WI38 (cell line): ENCODE data around the gene HNRNPM.

Source experiments
- H3K4me3 ChIP-seq: 2 replicates; pipeline ENCODE4 v1.5.1; 2011; ENCODE audit warnings: low read depth, mild to moderate bottlenecking, control low read depth, low read length
- TF ChIP-seq, protein P1 (sequence below): IDR thresholded peaks from 2 replicates; pipeline ENCODE4 v1.5.1; 2012; ENCODE audit warnings: low read depth, mild to moderate bottlenecking, control low read depth, low read length

Gene HNRNPM

DNA sequence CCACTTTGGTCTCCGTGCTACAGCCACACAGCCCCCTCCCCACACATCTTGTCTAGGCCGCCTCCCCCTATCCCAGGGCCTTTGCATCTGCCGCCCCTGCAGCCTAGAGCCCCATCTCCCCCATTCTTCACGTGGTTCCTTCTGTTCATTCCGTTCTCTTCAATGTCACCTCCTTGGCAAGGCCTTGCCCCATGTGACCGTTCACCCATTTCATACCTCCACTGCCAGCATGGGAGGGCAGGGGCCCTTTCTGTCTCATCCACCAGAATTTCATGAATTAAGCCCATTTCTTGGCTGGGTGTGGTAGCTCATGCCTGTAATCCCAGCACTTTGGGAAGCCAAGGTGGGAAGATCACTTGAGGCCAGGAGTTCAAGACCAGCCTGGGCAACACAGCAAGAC lies 15.7 kb upstream of the HNRNPM start:
- TF ChIP-seq, protein P1, sequence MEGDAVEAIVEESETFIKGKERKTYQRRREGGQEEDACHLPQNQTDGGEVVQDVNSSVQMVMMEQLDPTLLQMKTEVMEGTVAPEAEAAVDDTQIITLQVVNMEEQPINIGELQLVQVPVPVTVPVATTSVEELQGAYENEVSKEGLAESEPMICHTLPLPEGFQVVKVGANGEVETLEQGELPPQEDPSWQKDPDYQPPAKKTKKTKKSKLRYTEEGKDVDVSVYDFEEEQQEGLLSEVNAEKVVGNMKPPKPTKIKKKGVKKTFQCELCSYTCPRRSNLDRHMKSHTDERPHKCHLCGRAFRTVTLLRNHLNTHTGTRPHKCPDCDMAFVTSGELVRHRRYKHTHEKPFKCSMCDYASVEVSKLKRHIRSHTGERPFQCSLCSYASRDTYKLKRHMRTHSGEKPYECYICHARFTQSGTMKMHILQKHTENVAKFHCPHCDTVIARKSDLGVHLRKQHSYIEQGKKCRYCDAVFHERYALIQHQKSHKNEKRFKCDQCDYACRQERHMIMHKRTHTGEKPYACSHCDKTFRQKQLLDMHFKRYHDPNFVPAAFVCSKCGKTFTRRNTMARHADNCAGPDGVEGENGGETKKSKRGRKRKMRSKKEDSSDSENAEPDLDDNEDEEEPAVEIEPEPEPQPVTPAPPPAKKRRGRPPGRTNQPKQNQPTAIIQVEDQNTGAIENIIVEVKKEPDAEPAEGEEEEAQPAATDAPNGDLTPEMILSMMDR: no peak
- H3K4me3 ChIP-seq: no peak overlapping the region

DNA sequence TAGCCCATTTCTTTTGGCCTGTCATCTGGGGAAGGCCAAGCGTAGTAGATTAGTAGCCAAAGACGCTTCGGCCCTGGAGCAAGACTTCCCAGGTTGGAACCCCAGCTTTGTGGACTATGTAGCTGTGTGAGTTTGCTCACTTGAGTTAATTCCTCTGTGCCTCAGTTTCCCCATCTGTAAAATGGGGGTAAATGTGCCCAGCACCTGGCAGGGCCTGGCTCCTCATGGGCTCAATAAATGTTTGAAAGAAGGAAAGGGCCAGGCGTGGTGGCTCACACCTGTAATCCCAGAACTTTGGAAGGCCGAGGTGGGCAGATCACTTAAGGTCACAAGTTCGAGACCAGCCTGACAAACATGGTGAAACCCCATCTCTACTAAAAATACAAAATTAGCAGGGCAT lies 14.9 kb upstream of the HNRNPM start:
- no peak overlapping the region for H3K4me3 ChIP-seq
- TF ChIP-seq, protein P1: no peak

DNA sequence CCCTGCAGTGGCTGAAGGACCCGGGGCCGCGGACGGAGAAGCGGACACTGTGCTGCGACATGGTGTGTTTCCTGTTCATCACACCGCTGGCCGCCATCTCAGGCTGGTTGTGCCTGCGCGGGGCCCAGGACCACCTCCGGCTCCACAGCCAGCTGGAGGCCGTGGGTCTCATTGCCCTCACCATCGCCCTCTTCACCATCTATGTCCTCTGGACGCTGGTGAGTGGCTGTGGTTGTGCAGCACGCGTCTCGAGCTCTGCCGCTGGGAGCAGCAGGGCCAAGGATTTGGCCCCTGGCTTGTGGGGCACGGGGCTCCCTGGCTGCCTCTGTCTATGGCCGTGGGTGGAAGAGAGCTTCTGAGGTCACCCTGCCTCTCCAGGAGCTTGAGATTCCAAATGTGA lies 14.1 kb upstream of the HNRNPM start:
- H3K4me3 ChIP-seq: no peak overlapping the region

DNA sequence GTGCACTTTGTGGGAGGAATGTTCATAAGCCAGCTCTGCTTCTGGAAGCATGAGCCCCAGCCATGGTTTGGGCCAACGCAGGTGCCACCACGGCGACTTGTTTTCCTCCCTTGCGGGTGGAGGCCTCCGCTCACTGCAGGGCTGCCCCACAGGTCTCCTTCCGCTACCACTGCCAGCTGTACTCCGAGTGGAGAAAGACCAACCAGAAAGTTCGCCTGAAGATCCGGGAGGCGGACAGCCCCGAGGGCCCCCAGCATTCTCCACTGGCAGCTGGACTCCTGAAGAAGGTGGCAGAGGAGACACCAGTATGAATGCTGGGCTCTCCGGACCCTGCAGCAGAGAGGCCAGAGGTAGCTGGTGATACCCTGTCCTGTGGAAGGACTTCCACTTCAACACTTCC lies 6.5 kb upstream of the HNRNPM start:
- H3K4me3 ChIP-seq: no peak overlapping the region
- TF ChIP-seq, protein P1: no peak

More for the DNA sequence above, 14.1 kb upstream of the HNRNPM start:
- TF ChIP-seq, protein P1: no peak

DNA sequence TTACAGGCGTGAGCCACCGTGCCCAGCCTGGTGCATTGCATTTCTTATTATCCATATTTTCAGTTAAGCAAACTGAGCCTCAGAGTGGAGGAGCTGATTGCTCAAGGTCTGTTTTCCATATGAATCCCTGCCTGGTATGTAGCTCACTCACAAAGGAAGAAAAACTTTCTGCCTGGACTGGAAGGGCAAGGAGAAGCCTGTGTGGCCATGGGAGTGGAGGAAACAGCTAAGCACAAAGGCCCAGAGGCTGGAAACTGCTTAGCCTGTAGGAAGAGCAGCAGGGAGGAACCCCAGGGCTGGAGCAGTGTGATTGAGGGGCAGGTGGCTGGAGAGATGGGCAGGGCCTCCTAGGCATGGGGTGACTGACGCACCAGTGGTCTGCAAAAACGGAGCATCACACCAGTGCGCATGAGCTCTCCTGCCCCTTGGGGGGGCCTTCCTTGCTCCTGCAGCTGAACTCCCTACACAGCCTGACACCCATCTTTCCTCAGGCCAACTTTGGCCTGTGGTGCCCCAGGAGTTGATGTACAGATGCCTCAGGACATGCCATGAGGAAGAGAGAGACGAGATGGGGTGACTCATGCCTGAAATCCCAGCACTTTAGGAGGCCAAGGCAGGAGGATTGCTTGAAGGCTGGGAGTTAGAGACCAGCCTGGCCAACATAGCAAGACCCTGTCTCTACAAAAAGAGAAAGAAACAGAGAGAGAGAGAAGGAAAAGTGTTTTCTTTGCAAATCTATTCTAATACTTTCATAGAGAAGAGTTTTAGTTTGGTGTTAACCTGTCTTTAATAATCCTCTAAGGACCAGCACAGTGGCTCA lies 2.8 kb upstream of the HNRNPM start:
- TF ChIP-seq, protein P1: no peak
- no peak overlapping the region for H3K4me3 ChIP-seq

DNA sequence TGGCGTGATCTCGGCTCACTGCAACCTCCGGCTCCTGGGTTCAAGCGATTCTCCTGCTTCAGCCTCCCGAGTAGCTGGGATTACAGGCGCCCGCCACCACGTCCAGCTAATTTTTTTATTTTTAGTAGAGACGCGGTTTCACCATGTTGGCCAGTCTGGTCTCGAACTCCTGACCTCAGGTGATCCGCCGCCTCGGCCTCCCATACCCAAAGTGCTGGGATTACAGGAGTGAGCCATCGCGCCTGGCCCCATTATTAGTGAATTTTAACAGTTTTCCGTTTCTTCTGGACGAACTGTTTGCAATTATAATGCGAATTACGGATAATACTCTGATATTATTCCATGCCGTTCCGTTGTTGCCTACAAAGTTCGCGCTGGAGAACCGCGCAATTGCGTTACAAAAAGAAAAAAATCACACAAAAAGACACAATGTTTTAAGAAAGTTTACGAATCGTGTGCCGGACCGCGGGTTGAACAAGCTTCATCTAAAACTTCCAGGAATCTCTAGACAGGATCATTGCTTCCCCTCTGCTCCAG lies 567 bp upstream of the HNRNPM start:
- peak overlapping the region; percentile 96 for H3K4me3 ChIP-seq

DNA sequence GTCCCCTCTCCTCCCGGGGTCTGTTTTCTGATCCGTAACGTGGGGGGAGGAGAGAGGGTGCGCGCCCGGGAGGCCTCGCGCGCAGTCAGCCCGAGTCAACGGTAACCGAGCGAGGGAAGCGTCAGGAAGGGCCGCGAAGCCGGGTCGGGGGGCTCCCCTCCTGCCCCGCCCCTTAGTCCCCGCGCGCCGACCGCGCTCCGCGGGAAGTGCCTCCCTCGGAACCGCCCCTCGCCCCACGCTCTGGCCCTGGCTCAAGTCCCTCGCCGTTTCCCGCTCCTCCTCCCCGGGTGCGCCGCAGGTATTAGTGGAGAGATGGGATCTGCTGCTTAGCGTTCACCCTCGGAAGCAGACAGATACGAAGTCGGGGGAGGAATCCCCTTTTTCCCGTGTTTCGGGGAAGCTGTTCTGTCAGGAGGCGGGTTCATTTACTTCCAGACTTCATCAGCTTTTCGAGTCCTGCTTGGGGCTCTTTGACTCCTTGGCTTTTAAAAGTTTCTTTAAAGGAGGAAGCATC lies 770 bp downstream of the HNRNPM start:
- TF ChIP-seq, protein P1: no peak
- H3K4me3 ChIP-seq: peak overlapping the region; percentile 96
